ENCODE results near the gene LAX1.
"Not testable (repeated sequence)": the region's sequence is repeated elsewhere in the genome, so short reads cannot be mapped to it uniquely, and the experiment has no call there.

GRCh38 chr1:203761958-203762357 is 3.0 kb upstream of the LAX1 start:
- TF ChIP-seq CTCF (conservative IDR thresholded peaks at IDR 0.05; ENCODE audit: low read depth, low read length); POLR2A (IDR thresholded peaks at IDR 0.05; ENCODE audit: low read depth, low read length); USF2 (IDR thresholded peaks at IDR 0.05; ENCODE audit: low read depth, low read length); RCOR1 (IDR thresholded peaks at IDR 0.05; ENCODE audit: insufficient replicate concordance, low read length); NFE2L2 (IDR thresholded peaks at IDR 0.05; ENCODE audit: low read depth, low read length); FOS (IDR thresholded peaks at IDR 0.05; ENCODE audit: low read depth, low read length): not testable (repeated sequence)
